GM12864 (cell line): Measurements from ENCODE around the gene DOLPP1.

Experiments
- DNase-seq: peaks from one replicate; pipeline ENCODE4 v3.0.0-alpha.2; 2011; ENCODE audit warnings: low read depth
- H3K4me3 ChIP-seq: 2 replicates; pipeline ENCODE4 v1.5.1; 2011; ENCODE audit warnings: mild to moderate bottlenecking, low read depth, low read length, control low read depth
- TF ChIP-seq, protein P1 (sequence below): IDR thresholded peaks from 2 replicates; pipeline ENCODE4 v1.5.1; 2011; ENCODE audit warnings: low read depth, mild to moderate bottlenecking, moderate library complexity, low read length, control low read depth, inconsistent platforms; ENCODE audit errors: missing control alignments

The DOLPP1 gene

DNA sequence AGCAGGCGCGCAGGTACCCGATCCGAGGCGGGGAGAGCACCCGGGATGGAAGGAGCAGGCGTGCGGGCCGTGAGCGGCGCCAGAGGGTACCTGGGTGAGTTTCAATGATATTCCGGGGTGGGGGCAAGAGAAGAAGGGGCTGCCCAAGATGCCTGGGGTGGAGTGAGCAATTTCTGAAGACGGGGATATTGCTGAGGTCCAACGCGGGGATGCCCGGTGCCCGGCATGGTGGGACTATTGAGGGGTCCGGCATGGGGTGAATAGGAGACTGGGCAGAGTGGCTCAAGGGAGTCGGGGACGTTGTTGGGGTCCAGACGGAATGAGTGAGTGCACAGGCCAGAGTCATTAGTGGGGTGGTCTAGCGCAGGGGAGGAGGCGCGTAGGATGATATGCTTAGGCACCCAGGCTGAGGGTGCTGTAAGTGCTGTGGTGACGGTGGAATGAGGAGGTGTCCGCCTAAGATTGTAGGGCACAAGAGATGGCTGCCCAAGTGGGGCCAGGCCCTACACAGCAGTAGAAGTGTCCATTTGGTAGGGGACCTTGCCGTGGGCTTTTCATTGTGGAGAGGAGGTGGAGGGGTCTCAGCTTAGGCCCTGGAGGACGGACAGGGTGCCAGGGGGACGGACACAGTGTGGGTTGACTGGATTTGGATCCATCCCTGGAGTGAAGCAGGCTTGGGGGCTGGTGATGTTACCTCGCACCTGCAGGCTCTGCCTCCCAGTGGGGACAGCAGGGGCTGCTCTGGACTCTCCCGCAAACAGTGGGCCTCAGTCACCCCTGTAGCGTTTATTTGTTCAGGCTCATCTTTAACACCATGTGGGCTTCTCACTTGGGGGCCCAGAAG is 43.8 kb upstream of the DOLPP1 start:
- TF ChIP-seq, protein P1, sequence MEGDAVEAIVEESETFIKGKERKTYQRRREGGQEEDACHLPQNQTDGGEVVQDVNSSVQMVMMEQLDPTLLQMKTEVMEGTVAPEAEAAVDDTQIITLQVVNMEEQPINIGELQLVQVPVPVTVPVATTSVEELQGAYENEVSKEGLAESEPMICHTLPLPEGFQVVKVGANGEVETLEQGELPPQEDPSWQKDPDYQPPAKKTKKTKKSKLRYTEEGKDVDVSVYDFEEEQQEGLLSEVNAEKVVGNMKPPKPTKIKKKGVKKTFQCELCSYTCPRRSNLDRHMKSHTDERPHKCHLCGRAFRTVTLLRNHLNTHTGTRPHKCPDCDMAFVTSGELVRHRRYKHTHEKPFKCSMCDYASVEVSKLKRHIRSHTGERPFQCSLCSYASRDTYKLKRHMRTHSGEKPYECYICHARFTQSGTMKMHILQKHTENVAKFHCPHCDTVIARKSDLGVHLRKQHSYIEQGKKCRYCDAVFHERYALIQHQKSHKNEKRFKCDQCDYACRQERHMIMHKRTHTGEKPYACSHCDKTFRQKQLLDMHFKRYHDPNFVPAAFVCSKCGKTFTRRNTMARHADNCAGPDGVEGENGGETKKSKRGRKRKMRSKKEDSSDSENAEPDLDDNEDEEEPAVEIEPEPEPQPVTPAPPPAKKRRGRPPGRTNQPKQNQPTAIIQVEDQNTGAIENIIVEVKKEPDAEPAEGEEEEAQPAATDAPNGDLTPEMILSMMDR = no peak
- H3K4me3 ChIP-seq = peak overlapping the region; percentile 75
- no peak for DNase-seq

DNA sequence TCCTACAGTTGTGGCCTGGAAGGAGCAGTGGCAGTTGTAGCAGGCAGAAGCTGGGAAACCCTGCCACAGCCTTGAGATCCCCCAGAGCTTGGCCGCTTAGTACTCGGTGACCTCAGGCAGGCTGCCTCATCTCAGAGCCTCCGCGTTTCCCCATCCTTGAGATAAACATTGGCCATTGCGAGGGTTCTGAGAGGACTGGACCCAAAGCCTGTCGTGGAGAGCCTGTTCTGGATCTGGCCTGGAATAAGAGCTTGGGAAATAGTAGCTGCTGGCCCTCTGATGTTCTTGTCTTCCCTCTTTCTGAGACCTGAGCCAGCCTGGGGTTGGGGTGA is 43.2 kb upstream of the DOLPP1 start:
- TF ChIP-seq, protein P1 = no peak
- DNase-seq = no peak
- H3K4me3 ChIP-seq = peak overlapping the region; percentile 75

DNA sequence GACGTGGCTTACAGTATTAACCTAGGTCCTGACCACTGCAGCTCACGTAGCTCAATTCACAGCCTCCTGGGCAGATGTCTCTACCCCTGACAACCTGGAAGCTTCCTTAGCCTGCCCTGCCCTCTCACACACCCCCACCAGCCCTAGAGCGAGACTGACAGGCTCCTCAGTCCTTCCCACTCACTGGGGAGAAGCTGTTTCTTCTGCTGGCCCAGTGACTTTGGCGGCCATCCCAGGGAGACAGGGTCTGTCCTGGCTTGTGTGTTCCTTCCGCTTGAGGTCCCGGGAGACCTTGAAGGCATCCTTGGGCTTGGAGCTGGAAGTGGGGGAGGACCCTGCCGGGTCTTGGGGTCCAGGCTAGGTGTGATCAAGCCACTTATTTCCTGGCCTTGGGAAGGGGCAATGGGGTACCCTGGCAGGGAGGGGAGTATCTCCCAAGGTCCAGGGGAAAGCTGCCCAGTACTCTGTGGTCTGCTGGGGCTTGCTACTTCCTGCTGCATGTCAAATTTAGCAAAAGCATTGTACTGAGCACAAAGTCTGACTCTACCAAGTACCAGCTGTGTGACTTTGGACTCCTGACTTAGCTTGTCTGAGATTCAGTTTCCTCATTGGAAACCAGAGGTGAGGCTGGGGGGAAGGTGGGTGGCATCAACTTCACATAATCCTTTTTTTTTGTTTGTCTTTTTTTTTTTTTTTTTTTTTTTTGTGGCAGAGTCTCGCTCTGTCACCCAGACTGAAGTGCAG is 42.6 kb upstream of the DOLPP1 start:
- no peak for DNase-seq
- TF ChIP-seq, protein P1 = no peak
- no peak overlapping the region for H3K4me3 ChIP-seq

DNA sequence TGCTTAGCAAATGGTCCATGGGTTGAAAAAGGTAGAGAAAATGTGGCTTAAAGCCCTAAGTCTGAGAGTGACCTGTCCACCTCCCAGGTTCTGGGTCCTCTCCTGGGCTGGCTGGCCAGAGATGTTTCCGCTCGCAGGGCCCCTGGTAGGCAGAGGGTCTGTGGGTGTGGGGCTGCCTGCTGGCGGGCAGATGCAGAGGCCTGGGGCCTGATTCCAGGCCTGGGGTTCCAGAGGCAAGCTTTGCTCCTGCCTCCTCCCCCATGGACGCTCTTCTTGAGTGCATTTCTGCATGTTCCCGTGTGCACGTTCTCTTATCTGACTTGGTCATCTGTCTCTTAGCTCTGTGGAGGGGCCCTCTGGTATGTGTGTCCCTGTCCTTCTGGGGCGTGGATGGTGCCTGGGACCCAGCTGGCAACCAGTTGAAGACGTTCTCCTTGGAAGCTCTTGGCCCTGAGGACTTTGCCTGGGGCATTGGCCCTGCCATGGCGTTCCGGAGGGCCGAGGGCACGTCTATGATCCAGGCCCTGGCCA is 40.7 kb upstream of the DOLPP1 start:
- no peak overlapping the region for H3K4me3 ChIP-seq
- TF ChIP-seq, protein P1 = no peak
- no peak for DNase-seq

DNA sequence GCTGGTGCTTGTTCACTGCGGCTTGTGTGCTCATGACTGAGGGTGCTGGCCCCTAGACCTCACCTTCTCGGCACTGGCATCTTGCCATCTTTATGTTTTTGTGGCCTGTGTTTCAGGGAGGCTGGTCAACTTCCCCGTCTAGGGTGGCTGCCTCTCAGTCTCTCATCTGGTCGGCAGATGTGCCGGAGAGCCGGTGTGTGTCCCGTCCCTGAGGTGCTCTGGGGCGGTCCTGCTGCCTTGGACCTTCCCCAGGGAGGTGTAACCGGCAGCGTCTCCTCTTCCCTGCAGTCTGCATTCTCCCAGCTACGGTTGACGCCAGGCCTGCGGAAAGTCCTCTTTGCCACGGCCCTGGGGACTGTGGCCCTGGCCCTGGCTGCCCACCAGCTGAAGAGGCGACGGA is 38.9 kb upstream of the DOLPP1 start:
- no peak overlapping the region for H3K4me3 ChIP-seq
- TF ChIP-seq, protein P1 = no peak
- DNase-seq = no peak

DNA sequence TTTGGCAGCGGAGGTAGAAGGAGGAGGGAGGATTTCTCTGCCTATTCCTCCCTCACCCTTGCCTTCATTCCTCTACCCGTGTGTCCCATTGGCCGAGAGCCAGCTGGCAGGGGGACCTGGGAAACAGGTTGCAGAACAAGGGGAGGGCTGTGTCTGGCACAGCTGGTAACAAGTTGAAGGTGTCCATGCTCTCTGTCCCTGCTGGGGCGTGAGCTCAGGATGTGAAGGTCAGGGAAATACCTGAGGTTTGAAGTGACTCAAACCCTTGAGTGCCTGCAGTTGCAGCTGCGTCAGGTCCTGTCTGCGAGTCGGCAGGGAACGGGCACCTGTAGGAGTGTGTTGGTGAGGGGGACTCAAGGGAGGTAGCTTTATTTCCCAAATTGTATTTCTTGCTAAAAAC is 28.3 kb upstream of the DOLPP1 start:
- TF ChIP-seq, protein P1 = no peak
- H3K4me3 ChIP-seq = no peak overlapping the region
- DNase-seq = no peak
